GM19463 (cell line): ENCODE data around the gene CDHR4.
"Not testable (repeated sequence)": the region's sequence is repeated elsewhere in the genome, so short reads cannot be mapped to it uniquely, and the experiment has no call there.

Source experiments
- ATAC-seq: cut with Tn5 transposase; IDR thresholded peaks from one replicate; pipeline ENCODE4 v1.9.1; 2021; ENCODE audit warnings: mild to moderate bottlenecking, moderate library complexity; ENCODE audit not compliant: unreplicated experiment

The CDHR4 gene

GRCh38 chr3:49780975-49781365 lies 18.7 kb downstream of the CDHR4 start:
- not testable (repeated sequence) for ATAC-seq

GRCh38 chr3:49780080-49780974 lies 19.3 kb downstream of the CDHR4 start:
- no peak for ATAC-seq

GRCh38 chr3:49779358-49780079 lies 20.2 kb downstream of the CDHR4 start:
- ATAC-seq: no peak

GRCh38 chr3:49776101-49776500 lies 23.6 kb downstream of the CDHR4 start:
- ATAC-seq: not testable (repeated sequence)

GRCh38 chr3:49775538-49775937 lies 24.1 kb downstream of the CDHR4 start:
- ATAC-seq: no peak

GRCh38 chr3:49772703-49773102 lies 27.0 kb downstream of the CDHR4 start:
- ATAC-seq: no peak

- ATAC-seq: no peak
These were observed 28.2 kb downstream of the CDHR4 start for GRCh38 chr3:49771340-49771938.

- no peak for ATAC-seq
These were observed 29.7 kb downstream of the CDHR4 start for GRCh38 chr3:49769926-49770325.

- ATAC-seq: no peak
These were observed 30.3 kb downstream of the CDHR4 start for GRCh38 chr3:49769286-49769915.

- no peak for ATAC-seq
These were observed 35.7 kb downstream of the CDHR4 start for GRCh38 chr3:49763981-49764380.

- ATAC-seq: no peak
These were observed 38.0 kb downstream of the CDHR4 start for GRCh38 chr3:49761661-49762060.

- ATAC-seq: no peak
These were observed 40.4 kb downstream of the CDHR4 start for GRCh38 chr3:49759226-49759625.

GRCh38 chr3:49757197-49757596 lies 42.5 kb downstream of the CDHR4 start:
- ATAC-seq: no peak

GRCh38 chr3:49756036-49756435 lies 43.6 kb downstream of the CDHR4 start:
- ATAC-seq: no peak

- ATAC-seq: no peak
These were observed 45.1 kb downstream of the CDHR4 start for GRCh38 chr3:49754536-49754935.

- no peak for ATAC-seq
These were observed 48.2 kb downstream of the CDHR4 start for GRCh38 chr3:49751501-49751900.

GRCh38 chr3:49750056-49750455 lies 49.6 kb downstream of the CDHR4 start:
- no peak for ATAC-seq

GRCh38 chr3:49748874-49749273 lies 50.8 kb downstream of the CDHR4 start:
- not testable (repeated sequence) for ATAC-seq

- no peak for ATAC-seq
These were observed 51.7 kb downstream of the CDHR4 start for GRCh38 chr3:49747792-49748480.

GRCh38 chr3:49745986-49746385 lies 53.7 kb downstream of the CDHR4 start:
- no peak for ATAC-seq
